H1 (cell line): ENCODE data around the gene IKZF5. TPM values are rescaled to one million over a fixed set of nuclear protein-coding genes. Genes with fewer than 3 reads are reported as not detected.
A peak's percentile ranks its signal among the peaks of the same experiment; 100 is the strongest.

ENCODE experiments used
- CTCF ChIA-PET: fragments of 300-600 bp; sonication (Branson Sonifier 250); formaldehyde crosslinking; loops from one replicate; lab custom pipeline; 2021; ENCODE audit not compliant: partially characterized antibody; lab: Charles Lee
- POLR2A ChIA-PET: fragments of 300-600 bp; sonication (Branson Sonifier 250); formaldehyde crosslinking; loops from one replicate; lab custom pipeline; 2021; ENCODE audit warnings: inconsistent platforms; ENCODE audit not compliant: partially characterized antibody; lab: Charles Lee
- DNase-seq, 2 experiments: peaks; one replicate each; pipeline versions ENCODE4 v3.0.0 to v3.0.0-alpha.2; 2010 to 2022; ENCODE audit warnings: low spot score in 2 of 2, low read depth in 1 of 2, mixed read lengths in 1 of 2
- FAIRE-seq: peaks from 2 replicates; lab custom pipeline; 2011; peaks lifted over from hg19 to GRCh38; lab: Jason Lieb, UNC
- H2AFZ ChIP-seq: 2 replicates; pipeline ENCODE4 v1.8.1; 2012; ENCODE audit warnings: low read length, inconsistent platforms
- H2AK5ac ChIP-seq: 2 replicates; pipeline ENCODE4 v1.6.1; 2013; ENCODE audit warnings: low read depth, low read length
- H2BK120ac ChIP-seq: replicated peaks from 2 replicates; pipeline ENCODE3; 2013; ENCODE audit warnings: low read depth, low read length, inconsistent platforms
- H2BK12ac ChIP-seq: 2 replicates; pipeline ENCODE4 v1.6.1; 2013; ENCODE audit warnings: low read depth, low read length
- H2BK15ac ChIP-seq: 2 replicates; pipeline ENCODE4 v1.6.1; 2013; ENCODE audit warnings: low read length
- H2BK20ac ChIP-seq: 2 replicates; pipeline ENCODE4 v1.6.1; 2013; ENCODE audit warnings: low read length
- H2BK5ac ChIP-seq: 2 replicates; pipeline ENCODE4 v1.6.1; 2013; ENCODE audit warnings: low read depth, low read length
- H3K14ac ChIP-seq: 2 replicates; pipeline ENCODE4 v1.6.1; 2013; ENCODE audit warnings: inconsistent platforms; ENCODE audit not compliant: insufficient read length
- H3K18ac ChIP-seq: 2 replicates; pipeline ENCODE4 v1.6.1; 2013; ENCODE audit warnings: low read length; ENCODE audit errors: extremely low read depth
- H3K23ac ChIP-seq: 2 replicates; pipeline ENCODE4 v1.6.1; 2013; ENCODE audit warnings: inconsistent platforms; ENCODE audit not compliant: insufficient read length
- H3K23me2 ChIP-seq: 2 replicates; pipeline ENCODE4 v1.6.1; 2013; ENCODE audit warnings: low read depth, low read length
- H3K27ac ChIP-seq: 2 replicates; pipeline ENCODE4 v1.6.1; 2011; ENCODE audit warnings: low read depth, low read length, inconsistent platforms
- H3K27me3 ChIP-seq, 4 experiments: replicated peaks in 1 of 4; 1 replicate in 1 of 4; 2 replicates in 3 of 4; pipeline versions ENCODE4 v1.6.1 to v1.8.1; 2011 to 2013; ENCODE audit warnings: low read length in 3 of 4, mild to moderate bottlenecking in 3 of 4, inconsistent platforms in 2 of 4, mixed read lengths in 2 of 4, moderate library complexity in 1 of 4; ENCODE audit not compliant: control insufficient read depth in 3 of 4, insufficient read depth in 3 of 4; ENCODE audit errors: extremely low read depth in 1 of 4
- H3K36me3 ChIP-seq, 4 experiments: 2 replicates each; pipeline versions ENCODE4 v1.6.1 to v1.8.1; 2011 to 2013; ENCODE audit warnings: mild to moderate bottlenecking in 4 of 4, low read length in 3 of 4, moderate library complexity in 2 of 4, control low read depth in 1 of 4, inconsistent platforms in 1 of 4; ENCODE audit not compliant: insufficient read depth in 4 of 4, control insufficient read depth in 2 of 4
- H3K4ac ChIP-seq: replicated peaks from 2 replicates; pipeline ENCODE3; 2013; ENCODE audit warnings: low read length, low read depth, mixed read lengths, inconsistent platforms; ENCODE audit not compliant: insufficient read length
- H3K4me1 ChIP-seq, 4 experiments: replicated peaks in 1 of 4; 1 replicate in 1 of 4; 2 replicates in 3 of 4; pipeline versions ENCODE4 v1.6.1 to v1.8.1; 2011 to 2013; ENCODE audit warnings: low read length in 3 of 4, inconsistent platforms in 2 of 4, mixed read lengths in 1 of 4; ENCODE audit not compliant: insufficient read depth in 4 of 4, control insufficient read depth in 3 of 4
- H3K4me2 ChIP-seq, 2 experiments: 2 replicates each; pipeline versions ENCODE4 v1.6.1 to v1.8.1; 2011 to 2013; ENCODE audit warnings: low read depth in 2 of 2, low read length in 2 of 2, control low read depth in 1 of 2, inconsistent platforms in 1 of 2, mild to moderate bottlenecking in 1 of 2; ENCODE audit not compliant: insufficient read depth in 1 of 2
- H3K4me3 ChIP-seq, 4 experiments: fragments of 200-600, 300-600 bp in 1 of 4; sonication (generic), shearing (Covaris generic), sonication (Bioruptor Twin) in 1 of 4; 2 replicates each; pipeline versions ENCODE4 v1.5.1 to v1.8.1; 2011 to 2016; ENCODE audit warnings: low read length in 4 of 4, low read depth in 3 of 4, control low read depth in 2 of 4, inconsistent platforms in 2 of 4, mild to moderate bottlenecking in 2 of 4, mixed read lengths in 1 of 4, moderate library complexity in 1 of 4; ENCODE audit not compliant: insufficient read depth in 2 of 4; ENCODE audit errors: extremely low read depth in 1 of 4
- H3K56ac ChIP-seq: replicated peaks from 2 replicates; pipeline ENCODE3; 2013; ENCODE audit warnings: low read depth, mild to moderate bottlenecking, mixed read lengths, low read length, inconsistent platforms; ENCODE audit not compliant: insufficient read length
- H3K79me1 ChIP-seq: 2 replicates; pipeline ENCODE4 v1.6.1; 2013; ENCODE audit warnings: low read depth, low read length, control low read depth
- H3K79me2 ChIP-seq, 2 experiments: 2 replicates each; pipeline versions ENCODE4 v1.6.1 to v1.8.1; 2012 to 2013; ENCODE audit warnings: low read length in 2 of 2, mild to moderate bottlenecking in 2 of 2, inconsistent platforms in 1 of 2; ENCODE audit not compliant: insufficient read depth in 2 of 2, control insufficient read depth in 1 of 2
- H3K9ac ChIP-seq, 4 experiments: replicated peaks in 1 of 4; 1 replicate in 1 of 4; 2 replicates in 3 of 4; pipeline versions ENCODE4 v1.6.1 to v1.8.1; 2011 to 2013; ENCODE audit warnings: low read depth in 3 of 4, low read length in 3 of 4, control low read depth in 2 of 4, mild to moderate bottlenecking in 2 of 4, moderate library complexity in 2 of 4, inconsistent platforms in 1 of 4; ENCODE audit errors: extremely low read depth in 1 of 4
- H3K9me3 ChIP-seq, 2 experiments: 2 replicates each; pipeline versions ENCODE4 v1.6.1 to v1.8.1; 2012 to 2013; ENCODE audit warnings: mild to moderate bottlenecking in 2 of 2, moderate library complexity in 2 of 2, control low read depth in 1 of 2, inconsistent platforms in 1 of 2, low read depth in 1 of 2, low read length in 1 of 2, mixed read lengths in 1 of 2; ENCODE audit not compliant: insufficient read depth in 2 of 2
- H4K20me1 ChIP-seq, 2 experiments: replicated peaks in 1 of 2; 2 replicates each; pipeline versions ENCODE3 to v1.8.1; 2011 to 2013; ENCODE audit warnings: inconsistent platforms in 2 of 2, low read length in 2 of 2, mild to moderate bottlenecking in 1 of 2; ENCODE audit not compliant: insufficient read depth in 2 of 2, control insufficient read depth in 1 of 2
- H4K5ac ChIP-seq: 2 replicates; pipeline ENCODE4 v1.6.1; 2013; ENCODE audit warnings: low read length, low read depth, mixed read lengths, inconsistent platforms; ENCODE audit not compliant: insufficient read length
- H4K8ac ChIP-seq: 2 replicates; pipeline ENCODE4 v1.8.0; 2013; ENCODE audit warnings: mild to moderate bottlenecking, moderate library complexity, low read length, inconsistent platforms; ENCODE audit not compliant: insufficient read depth; ENCODE audit errors: extremely low read depth
- H4K91ac ChIP-seq: replicated peaks from 2 replicates; pipeline ENCODE3; 2013; ENCODE audit warnings: low read length, mixed read lengths, inconsistent platforms; ENCODE audit not compliant: insufficient read length
- GABPA ChIP-seq: IDR thresholded peaks from 2 replicates; pipeline ENCODE4 v1.6.1; 2011; ENCODE audit warnings: mild to moderate bottlenecking, low read length, moderate library complexity, borderline replicate concordance; ENCODE audit not compliant: insufficient read depth
- KDM1A ChIP-seq: fragments of 200-600, 300-600 bp; sonication (generic); IDR thresholded peaks from 2 replicates; pipeline ENCODE4 v1.7.1; 2016; ENCODE audit warnings: mild to moderate bottlenecking, low read length, borderline replicate concordance
- RNF2 ChIP-seq: fragments of 200-900, 300-1000 bp; sonication (generic); IDR thresholded peaks from 2 replicates; pipeline ENCODE4 v1.7.1; 2016; ENCODE audit warnings: borderline replicate concordance, low read depth, mild to moderate bottlenecking, antibody characterized with exemption, low read length; ENCODE audit not compliant: poor library complexity, severe bottlenecking; ENCODE audit errors: missing control alignments
- WGBS, 2 experiments: shearing (Covaris generic) in 1 of 2; methylation state at CpG; one replicate each; pipeline versions ENCODE4 v1.1.6 to v1.1.7; 2013 to 2015; ENCODE audit warnings: low lambda C conversion rate in 2 of 2, mixed read lengths in 2 of 2, inconsistent platforms in 1 of 2, low coverage in 1 of 2, missing lambda C conversion rate in 1 of 2; ENCODE audit not compliant: insufficient replicate concordance in 2 of 2, insufficient coverage in 1 of 2, insufficient read length in 1 of 2; ENCODE audit errors: extremely low coverage in 1 of 2, missing lambda C conversion rate in 1 of 2; 5-methylcytosine and 5-hydroxymethylcytosine counted together
- polyA plus RNA-seq, 7 experiments: library from polyadenylated mRNA; depleted of rRNA in 3 of 7; stranded (reverse) in 5 of 7; unstranded in 2 of 7; fragments of >200 nt in 5 of 7; fragments of 200-250 nt in 2 of 7; gene quantifications; 1 replicate in 5 of 7; 2 replicates in 1 of 7; 4 replicates in 1 of 7; pipeline versions ENCODE4 v1.2.1 to v1.2.3, GENCODE V29; 2011 to 2013; ENCODE audit warnings: missing spikeins in 2 of 7, mixed read lengths in 2 of 7
- total RNA-seq: library from RNA; stranded (reverse); fragmentation: NEBNext Ultra II Directional; extraction: Animal tissue kit (Norgen Biotek cat#: 25700); gene quantifications from 2 replicates; pipeline ENCODE4 v1.2.1, GENCODE V29; 2021

The IKZF5 gene
- total and polyA plus RNA-seq, 2 of the 8 experiments (the other 6 are each of a cell fraction or from before 2014, with no cell fraction given): 5.2 to 15.3 TPM

GRCh38 chr10:122954731-122955050 is 53.9 kb downstream of the IKZF5 start:
- Histone ChIP-seq H4K8ac (0 out of 2 replicates have a peak overlapping the region, but pooled peaks have one; percentile 97), H3K18ac (peak overlapping the region; percentile 93; the same call in 1 of the 2 replicates), H3K23ac (no peak overlapping the region), H3K4ac (no peak overlapping the region), H3K56ac (no peak overlapping the region), H3K27ac (no peak overlapping the region), H2BK20ac (no peak overlapping the region), H3K79me1 (no peaks in the 10 kb centered on the region), H4K5ac (no peak overlapping the region), H3K4me2 (peak overlapping the region; percentile 40 to 66; a peak in 2 of 4 replicates), H4K20me1 (no peaks in the 10 kb centered on the region), H2BK5ac (no peak overlapping the region), H2BK120ac (no peak overlapping the region), H3K9me3 (peaks cover 7 to 8% of the 10 kb centered on the region in 2 experiments; a peak in 3 of 4 replicates), H4K91ac (no peak overlapping the region), H2AK5ac (no peak overlapping the region), H3K27me3 (peaks cover 7 to 15% (median 13%) of the 10 kb centered on the region in 4 experiments), H3K36me3 (peaks cover 0 to 4% (median 3%) of the 10 kb centered on the region in 4 experiments; a peak in 4 of 8 replicates), H2BK12ac (peak overlapping the region; percentile 99), H3K4me1 (peaks cover 0 to 3% (median 0%) of the 10 kb centered on the region in 4 experiments; a peak in 1 of 7 replicates), H2AFZ (peak overlapping the region; percentile 100), H3K79me2 (peaks cover 0 to 9% of the 10 kb centered on the region in 2 experiments; a peak in 1 of 4 replicates), H2BK15ac (no peak overlapping the region), H3K4me3 (peak overlapping the region in 1 of 4 experiments; percentile 92; a peak in 1 of 8 replicates), H3K23me2 (peaks cover 4% of the 10 kb centered on the region; the same call in 1 of the 2 replicates), H3K14ac (no peak overlapping the region), H3K9ac (no peak overlapping the region)
- 95% methylated on average over 13 of the region's 13 CpGs; no CpG with 5 or more reads in 1 of the 2 experiments for WGBS, 2 experiments
- FAIRE-seq (no peak), DNase-seq (no peak)
- TF ChIP-seq GABPA: no peak
- TF ChIP-seq RNF2: peak; percentile 63
- 0 out of 2 replicates have a peak, but pooled peaks have one; percentile 7 for TF ChIP-seq KDM1A
- POLR2A ChIA-PET: interaction anchor here (1.4 kb wide), 2 partner anchors 26 to 109 kb away, joined by 4 to 6 read pairs; partner anchors contain the start of gene CUZD1
- CTCF ChIA-PET: no interaction called here
